ENCODE data around the gene HDAC3.
A peak's percentile ranks its signal among the peaks of the same experiment; 100 is the strongest.

The HDAC3 gene

GRCh38 chr5:141668601-141669265, 32.1 kb upstream of the HDAC3 start:
- TF ChIP-seq, protein P1, sequence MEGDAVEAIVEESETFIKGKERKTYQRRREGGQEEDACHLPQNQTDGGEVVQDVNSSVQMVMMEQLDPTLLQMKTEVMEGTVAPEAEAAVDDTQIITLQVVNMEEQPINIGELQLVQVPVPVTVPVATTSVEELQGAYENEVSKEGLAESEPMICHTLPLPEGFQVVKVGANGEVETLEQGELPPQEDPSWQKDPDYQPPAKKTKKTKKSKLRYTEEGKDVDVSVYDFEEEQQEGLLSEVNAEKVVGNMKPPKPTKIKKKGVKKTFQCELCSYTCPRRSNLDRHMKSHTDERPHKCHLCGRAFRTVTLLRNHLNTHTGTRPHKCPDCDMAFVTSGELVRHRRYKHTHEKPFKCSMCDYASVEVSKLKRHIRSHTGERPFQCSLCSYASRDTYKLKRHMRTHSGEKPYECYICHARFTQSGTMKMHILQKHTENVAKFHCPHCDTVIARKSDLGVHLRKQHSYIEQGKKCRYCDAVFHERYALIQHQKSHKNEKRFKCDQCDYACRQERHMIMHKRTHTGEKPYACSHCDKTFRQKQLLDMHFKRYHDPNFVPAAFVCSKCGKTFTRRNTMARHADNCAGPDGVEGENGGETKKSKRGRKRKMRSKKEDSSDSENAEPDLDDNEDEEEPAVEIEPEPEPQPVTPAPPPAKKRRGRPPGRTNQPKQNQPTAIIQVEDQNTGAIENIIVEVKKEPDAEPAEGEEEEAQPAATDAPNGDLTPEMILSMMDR (IDR thresholded peaks at IDR 0.05; ENCODE audit: low read depth, low read length): no peak
- no peak overlapping the region for H3K4me3 ChIP-seq (ENCODE audit: low read depth, low read length)

GRCh38 chr5:141665995-141666940, 29.6 kb upstream of the HDAC3 start:
- no peak overlapping the region for H3K4me3 ChIP-seq (ENCODE audit: low read depth, low read length)

DNA sequence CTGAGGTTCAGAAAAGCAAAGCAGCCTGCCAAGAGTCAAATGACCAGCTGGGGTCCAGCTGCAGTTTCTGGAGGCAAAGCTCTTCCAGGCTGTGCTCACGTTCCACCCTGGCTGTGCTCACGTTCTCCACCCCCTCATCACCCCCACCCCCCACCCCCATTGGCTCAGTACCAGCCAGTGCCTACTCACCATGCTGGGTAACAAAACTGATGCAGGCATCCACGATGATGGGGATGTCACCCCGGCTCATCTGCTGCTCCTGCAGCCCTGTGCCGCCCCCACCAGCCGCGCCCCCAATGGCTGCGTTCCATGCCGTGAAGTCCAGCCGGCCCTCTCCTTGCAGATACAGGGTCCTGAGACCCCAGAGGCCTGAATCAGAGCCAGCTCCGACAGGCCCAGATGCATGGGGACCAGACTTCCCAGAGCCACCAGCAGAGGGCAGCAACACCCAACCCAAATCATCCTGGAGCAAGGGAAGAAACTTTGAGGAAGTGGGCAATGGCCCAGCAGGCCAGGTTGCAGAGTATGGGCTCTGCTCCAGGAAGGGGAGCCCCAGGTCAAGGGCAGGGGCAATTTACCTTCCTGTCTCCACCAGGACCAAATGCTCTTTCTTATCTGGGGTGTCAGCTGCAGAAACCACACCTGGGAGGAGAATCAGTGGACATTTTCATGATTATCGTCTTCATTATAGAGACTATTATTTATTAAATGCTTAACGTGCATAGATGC, 28.2 kb upstream of the HDAC3 start:
- H3K4me3 ChIP-seq (ENCODE audit: low read depth, low read length): no peak overlapping the region
- TF ChIP-seq, protein P1 (IDR thresholded peaks at IDR 0.05; ENCODE audit: low read depth, low read length): peak; percentile 89

More at GRCh38 chr5:141665995-141666940, 29.6 kb upstream of the HDAC3 start:
- TF ChIP-seq, protein P1 (IDR thresholded peaks at IDR 0.05; ENCODE audit: low read depth, low read length): no peak

- TF ChIP-seq, protein P1 (IDR thresholded peaks at IDR 0.05; ENCODE audit: low read depth, low read length): no peak
- H3K4me3 ChIP-seq (ENCODE audit: low read depth, low read length): no peak overlapping the region
Measured at GRCh38 chr5:141663506-141663905, 26.9 kb upstream of the HDAC3 start.

GRCh38 chr5:141662028-141662427, 25.4 kb upstream of the HDAC3 start:
- H3K4me3 ChIP-seq (ENCODE audit: low read depth, low read length): no peak overlapping the region
- TF ChIP-seq, protein P1 (IDR thresholded peaks at IDR 0.05; ENCODE audit: low read depth, low read length): no peak

DNA sequence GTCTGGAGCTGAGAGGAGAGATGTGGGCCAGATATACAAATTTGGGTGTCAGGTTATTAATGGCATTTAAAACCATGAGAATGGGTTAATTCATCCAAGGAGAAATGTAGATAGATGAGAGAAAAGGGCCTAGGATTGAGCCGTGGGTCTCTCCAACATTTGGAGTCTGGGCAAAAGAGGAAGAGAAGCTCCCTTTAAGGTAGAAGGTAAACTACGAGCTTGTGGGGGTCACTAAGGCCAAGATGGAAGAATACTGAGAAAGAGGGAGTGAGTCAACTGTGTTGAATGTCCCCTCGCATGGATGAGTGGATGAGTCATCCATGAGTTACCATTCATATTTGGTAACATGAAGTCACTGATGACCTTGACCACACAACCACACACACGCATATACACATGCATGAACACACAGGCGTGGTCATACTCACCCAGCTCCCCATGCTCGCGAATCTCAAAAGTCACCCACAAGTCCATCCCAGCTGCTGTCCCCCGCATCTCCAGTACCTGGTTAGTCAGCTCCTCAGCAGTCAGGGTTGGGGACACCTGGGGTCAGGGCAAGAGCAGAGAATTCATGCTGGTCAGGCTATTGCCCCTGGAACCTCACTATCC, 21.4 kb upstream of the HDAC3 start:
- TF ChIP-seq, protein P1 (IDR thresholded peaks at IDR 0.05; ENCODE audit: low read depth, low read length): no peak

More for the DNA sequence above, 21.4 kb upstream of the HDAC3 start:
- H3K4me3 ChIP-seq (ENCODE audit: low read depth, low read length): no peak overlapping the region
